OCI-LY1 (cell line): ENCODE measurements around the gene ABR.
"Not testable (repeated sequence)": the region's sequence is repeated elsewhere in the genome, so short reads cannot be mapped to it uniquely, and the experiment has no call there.

ENCODE experiments used
- H2AFZ ChIP-seq: fragments of 200-600 bp; sonication (generic), shearing (Covaris generic); 2 replicates; pipeline ENCODE4 v1.6.0; 2014; ENCODE audit warnings: antibody characterized with exemption, mild to moderate bottlenecking, low read length
- H3F3A ChIP-seq: fragments of 200-600 bp; sonication (generic), shearing (Covaris generic); 2 replicates; pipeline ENCODE4 v1.6.0; 2014; ENCODE audit warnings: mild to moderate bottlenecking, antibody characterized with exemption, low read length, moderate library complexity; ENCODE audit not compliant: insufficient read depth
- H3K27ac ChIP-seq: fragments of 200-600 bp; sonication (generic); 2 replicates; pipeline ENCODE4 v1.5.1; 2014; ENCODE audit warnings: low read length, mixed run types, mild to moderate bottlenecking, low read depth; ENCODE audit not compliant: poor library complexity, severe bottlenecking
- H3K27me3 ChIP-seq: fragments of 200-600 bp; sonication (generic); 2 replicates; pipeline ENCODE4 v1.6.0; 2014; ENCODE audit warnings: antibody characterized with exemption, mild to moderate bottlenecking, low read length, moderate library complexity; ENCODE audit not compliant: insufficient read depth
- H3K36me3 ChIP-seq: fragments of 200-600 bp; sonication (generic); 2 replicates; pipeline ENCODE4 v1.6.1; 2014; ENCODE audit warnings: mild to moderate bottlenecking, antibody characterized with exemption, low read length, moderate library complexity, mixed read lengths; ENCODE audit not compliant: insufficient read depth
- H3K4me1 ChIP-seq: fragments of 200-600 bp; sonication (generic); 2 replicates; pipeline ENCODE4 v1.5.1; 2014; ENCODE audit warnings: mild to moderate bottlenecking, low read length, moderate library complexity; ENCODE audit not compliant: insufficient read depth, severe bottlenecking
- H3K4me2 ChIP-seq: fragments of 200-600 bp; sonication (generic), shearing (Covaris generic); 2 replicates; pipeline ENCODE4 v1.6.1; 2014; ENCODE audit warnings: low read length
- H3K4me3 ChIP-seq: fragments of 200-600 bp; sonication (generic); 2 replicates; pipeline ENCODE4 v1.5.1; 2014; ENCODE audit warnings: low read length, low read depth, mild to moderate bottlenecking, mixed read lengths; ENCODE audit not compliant: poor library complexity, severe bottlenecking
- H3K79me2 ChIP-seq: fragments of 200-600 bp; shearing (Covaris generic); 2 replicates; pipeline ENCODE4 v1.6.1; 2016; ENCODE audit warnings: mixed run types, low read length, mixed read lengths; ENCODE audit not compliant: insufficient read depth
- H3K9ac ChIP-seq: fragments of 200-600 bp; sonication (generic), shearing (Covaris generic); 2 replicates; pipeline ENCODE4 v1.6.1; 2014; ENCODE audit warnings: mild to moderate bottlenecking, low read length, mixed read lengths
- H3K9me2 ChIP-seq: fragments of 200-600 bp; sonication (generic), shearing (Covaris generic); 2 replicates; pipeline ENCODE4 v1.6.1; 2014; ENCODE audit warnings: low read depth, mild to moderate bottlenecking, low read length, mixed read lengths
- H3K9me3 ChIP-seq: fragments of 200-600 bp; shearing (Covaris generic); 2 replicates; pipeline ENCODE4 v1.6.1; 2014; ENCODE audit warnings: low read length, mixed read lengths
- H4K20me1 ChIP-seq: fragments of 200-600 bp; sonication (generic), shearing (Covaris generic); 2 replicates; pipeline ENCODE4 v1.6.0; 2016; ENCODE audit warnings: mild to moderate bottlenecking, low read length; ENCODE audit not compliant: insufficient read depth
- EZH2 ChIP-seq: fragments of 200-600 bp; sonication (generic), shearing (Covaris generic); IDR thresholded peaks from 2 replicates; pipeline ENCODE4 v1.8.0; 2017; ENCODE audit warnings: borderline replicate concordance, mixed run types, mild to moderate bottlenecking, antibody characterized with exemption, low read length, moderate library complexity, mixed read lengths
- TF ChIP-seq, protein P1 (sequence below): fragments of 200-600 bp; sonication (generic), shearing (Covaris generic); IDR thresholded peaks from 2 replicates; pipeline ENCODE4 v1.5.1; 2017; ENCODE audit warnings: mild to moderate bottlenecking, antibody characterized with exemption, low read length, moderate library complexity, mixed read lengths

Gene ABR

DNA sequence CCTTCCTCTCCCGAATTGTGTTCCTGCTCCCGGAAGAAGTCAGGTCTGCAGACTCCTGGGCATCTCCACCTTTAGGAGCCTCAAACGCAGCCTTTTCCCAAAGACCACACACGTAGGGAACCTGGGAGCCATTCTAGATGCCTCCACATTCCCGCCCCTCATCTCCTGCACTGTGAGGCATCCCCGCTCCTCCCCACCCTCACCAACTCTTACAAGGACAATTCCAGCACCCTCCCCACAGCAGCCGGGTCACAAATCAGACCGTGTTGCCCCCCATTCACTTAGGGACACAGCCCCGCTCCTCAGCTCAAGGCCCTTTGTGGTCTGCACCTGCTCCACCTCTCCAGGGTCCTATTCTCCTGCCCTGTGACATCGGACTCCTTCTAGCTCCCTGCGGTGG is 49.6 kb downstream of the ABR start:
- no peaks in the 10 kb centered on the region for H4K20me1 ChIP-seq
- no peaks in the 10 kb centered on the region for H3K36me3 ChIP-seq
- H3K9ac ChIP-seq: no peak overlapping the region
- TF ChIP-seq, protein P1, sequence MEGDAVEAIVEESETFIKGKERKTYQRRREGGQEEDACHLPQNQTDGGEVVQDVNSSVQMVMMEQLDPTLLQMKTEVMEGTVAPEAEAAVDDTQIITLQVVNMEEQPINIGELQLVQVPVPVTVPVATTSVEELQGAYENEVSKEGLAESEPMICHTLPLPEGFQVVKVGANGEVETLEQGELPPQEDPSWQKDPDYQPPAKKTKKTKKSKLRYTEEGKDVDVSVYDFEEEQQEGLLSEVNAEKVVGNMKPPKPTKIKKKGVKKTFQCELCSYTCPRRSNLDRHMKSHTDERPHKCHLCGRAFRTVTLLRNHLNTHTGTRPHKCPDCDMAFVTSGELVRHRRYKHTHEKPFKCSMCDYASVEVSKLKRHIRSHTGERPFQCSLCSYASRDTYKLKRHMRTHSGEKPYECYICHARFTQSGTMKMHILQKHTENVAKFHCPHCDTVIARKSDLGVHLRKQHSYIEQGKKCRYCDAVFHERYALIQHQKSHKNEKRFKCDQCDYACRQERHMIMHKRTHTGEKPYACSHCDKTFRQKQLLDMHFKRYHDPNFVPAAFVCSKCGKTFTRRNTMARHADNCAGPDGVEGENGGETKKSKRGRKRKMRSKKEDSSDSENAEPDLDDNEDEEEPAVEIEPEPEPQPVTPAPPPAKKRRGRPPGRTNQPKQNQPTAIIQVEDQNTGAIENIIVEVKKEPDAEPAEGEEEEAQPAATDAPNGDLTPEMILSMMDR: no peak
- TF ChIP-seq EZH2: no peak
- H3K79me2 ChIP-seq: no peaks in the 10 kb centered on the region
- H3K9me2 ChIP-seq: no peaks in the 10 kb centered on the region
- no peaks in the 10 kb centered on the region for H3K4me1 ChIP-seq
- H3K27ac ChIP-seq: no peak overlapping the region
- H3K27me3 ChIP-seq: no peaks in the 10 kb centered on the region
- no peak overlapping the region for H3K4me2 ChIP-seq
- H3K9me3 ChIP-seq: no peaks in the 10 kb centered on the region
- H3K4me3 ChIP-seq: no peak overlapping the region
- no peak overlapping the region for H2AFZ ChIP-seq
- H3F3A ChIP-seq: no peaks in the 10 kb centered on the region

GRCh38 chr17:1128463-1128862 is 51.3 kb downstream of the ABR start:
- not testable (repeated sequence) for H3K79me2 ChIP-seq, H3K4me3 ChIP-seq, H3F3A ChIP-seq, H3K36me3 ChIP-seq, H3K27ac ChIP-seq, H3K27me3 ChIP-seq, H3K9me2 ChIP-seq, H3K4me2 ChIP-seq, H3K9ac ChIP-seq, H3K9me3 ChIP-seq, H2AFZ ChIP-seq, H4K20me1 ChIP-seq
- peaks cover 17% of the 10 kb centered on the region for H3K4me1 ChIP-seq

DNA sequence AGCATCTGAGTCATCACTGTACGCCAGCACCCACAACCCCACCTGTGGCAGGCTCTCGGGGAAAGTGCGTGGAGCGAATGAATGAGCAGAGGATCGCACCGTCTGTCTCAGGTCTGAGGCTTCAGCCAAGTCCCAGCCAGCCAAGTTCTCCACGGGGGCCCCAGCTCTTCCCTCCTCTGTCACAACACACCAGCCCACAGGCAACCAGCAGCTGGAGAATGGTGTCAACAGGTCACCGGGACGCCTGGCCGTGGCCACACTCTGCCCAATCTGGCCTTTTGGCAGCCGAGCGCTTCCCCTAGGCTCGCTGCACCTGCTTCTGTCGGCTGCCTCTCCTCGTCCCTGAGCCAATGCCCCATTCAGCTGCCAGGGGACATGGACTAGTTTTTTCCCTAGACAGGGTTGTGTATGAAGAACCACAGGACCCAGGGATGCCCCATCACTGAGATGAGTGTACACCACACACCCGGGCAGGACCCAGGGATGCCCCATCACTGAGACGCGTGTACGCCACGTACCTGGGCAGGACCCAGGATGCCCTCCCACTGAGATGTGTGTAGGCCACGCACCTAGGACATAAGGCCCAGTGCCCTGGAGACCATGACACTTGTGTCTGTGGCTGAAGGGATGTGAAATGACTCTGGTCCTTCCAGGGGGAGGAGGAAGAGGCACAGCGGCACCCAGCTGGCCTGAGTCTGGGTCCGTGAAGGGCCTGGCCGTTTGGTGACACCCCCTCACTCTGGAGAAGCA is 52.8 kb downstream of the ABR start:
- Histone ChIP-seq H3K9me2 (no peaks in the 10 kb centered on the region), H3K27me3 (no peaks in the 10 kb centered on the region), H3K79me2 (no peaks in the 10 kb centered on the region), H3K27ac (no peak overlapping the region), H3F3A (no peaks in the 10 kb centered on the region), H3K4me1 (peaks cover 28% of the 10 kb centered on the region), H4K20me1 (no peaks in the 10 kb centered on the region), H3K4me2 (no peak overlapping the region), H3K9ac (no peak overlapping the region), H3K4me3 (no peak overlapping the region), H2AFZ (no peak overlapping the region), H3K36me3 (peaks cover 3% of the 10 kb centered on the region; the same call in 1 of the 2 replicates), H3K9me3 (no peaks in the 10 kb centered on the region)
- TF ChIP-seq, protein P1: no peak
- no peak for TF ChIP-seq EZH2

GRCh38 chr17:1126250-1126797 is 53.5 kb downstream of the ABR start:
- TF ChIP-seq EZH2: no peak
- TF ChIP-seq, protein P1: no peak
- H3K79me2 ChIP-seq: no peaks in the 10 kb centered on the region
- no peaks in the 10 kb centered on the region for H3K27me3 ChIP-seq

More at GRCh38 chr17:1126250-1126797, 53.5 kb downstream of the ABR start:
- Histone ChIP-seq H3K9me3 (no peaks in the 10 kb centered on the region), H2AFZ (no peak overlapping the region), H3K27ac (no peak overlapping the region), H3K9me2 (no peaks in the 10 kb centered on the region), H3F3A (no peaks in the 10 kb centered on the region), H3K4me2 (no peak overlapping the region), H3K36me3 (peaks cover 4% of the 10 kb centered on the region; the same call in 1 of the 2 replicates), H3K9ac (no peak overlapping the region), H3K4me3 (no peak overlapping the region), H3K4me1 (peaks cover 28% of the 10 kb centered on the region), H4K20me1 (no peaks in the 10 kb centered on the region)
